H9 (cell line): ENCODE measurements around the gene FUT8. TPM values are rescaled to one million over a fixed set of nuclear protein-coding genes. Genes with fewer than 3 reads are reported as not detected.

Experiments
- DNase-seq: peaks from one replicate; pipeline ENCODE4 v3.0.0-alpha.2; 2017
- H2AFZ ChIP-seq: one replicate; pipeline ENCODE4 v1.6.1; 2013; ENCODE audit warnings: mild to moderate bottlenecking, low read length, control low read depth, moderate library complexity
- H2AK5ac ChIP-seq: 2 replicates; pipeline ENCODE4 v1.6.1; 2013; ENCODE audit warnings: low read length, control low read depth, mixed read lengths; ENCODE audit not compliant: insufficient read length
- H2BK120ac ChIP-seq: one replicate; pipeline ENCODE4 v1.6.1; 2013; ENCODE audit warnings: low read depth, mild to moderate bottlenecking, low read length, control low read depth, inconsistent platforms; ENCODE audit not compliant: poor library complexity, severe bottlenecking
- H2BK12ac ChIP-seq: 2 replicates; pipeline ENCODE4 v1.6.1; 2013; ENCODE audit warnings: low read length, control low read depth, mixed read lengths, low read depth; ENCODE audit not compliant: insufficient read length
- H2BK15ac ChIP-seq: 2 replicates; pipeline ENCODE4 v1.6.1; 2013; ENCODE audit warnings: low read depth, low read length, control low read depth
- H2BK20ac ChIP-seq: one replicate; pipeline ENCODE4 v1.6.1; 2013; ENCODE audit warnings: low read depth, mild to moderate bottlenecking, low read length, control low read depth, inconsistent platforms; ENCODE audit not compliant: poor library complexity, severe bottlenecking
- H2BK5ac ChIP-seq: 2 replicates; pipeline ENCODE4 v1.6.1; 2013; ENCODE audit warnings: low read length, control low read depth, mixed read lengths; ENCODE audit not compliant: insufficient read length
- H3K14ac ChIP-seq: 2 replicates; pipeline ENCODE4 v1.6.1; 2013; ENCODE audit warnings: low read length, control low read depth; ENCODE audit not compliant: insufficient read depth
- H3K18ac ChIP-seq: 2 replicates; pipeline ENCODE4 v1.6.1; 2013; ENCODE audit warnings: low read depth, mild to moderate bottlenecking, mixed read lengths, low read length, control low read depth; ENCODE audit not compliant: insufficient read length
- H3K23ac ChIP-seq: 2 replicates; pipeline ENCODE4 v1.6.1; 2013; ENCODE audit warnings: low read length, control low read depth, mixed read lengths, low read depth; ENCODE audit not compliant: insufficient read length
- H3K23me2 ChIP-seq: 2 replicates; pipeline ENCODE4 v1.6.1; 2013; ENCODE audit warnings: low read depth, mild to moderate bottlenecking, mixed read lengths, low read length, control low read depth; ENCODE audit not compliant: insufficient read length, poor library complexity, severe bottlenecking
- H3K27ac ChIP-seq: 2 replicates; pipeline ENCODE4 v1.5.1; 2013; ENCODE audit warnings: low read length, control low read depth, mixed read lengths, low read depth; ENCODE audit not compliant: insufficient read length
- H3K27me3 ChIP-seq: 2 replicates; pipeline ENCODE4 v1.6.1; 2013; ENCODE audit warnings: low read length, control low read depth, inconsistent platforms; ENCODE audit not compliant: insufficient read depth
- H3K4ac ChIP-seq: 2 replicates; pipeline ENCODE4 v1.6.1; 2013; ENCODE audit warnings: low read depth, mild to moderate bottlenecking, control low read depth, inconsistent platforms, low read length, moderate library complexity
- H3K4me1 ChIP-seq: 2 replicates; pipeline ENCODE4 v1.6.1; 2013; ENCODE audit warnings: low read length, control low read depth, inconsistent platforms; ENCODE audit not compliant: insufficient read depth
- H3K4me2 ChIP-seq: 2 replicates; pipeline ENCODE4 v1.6.1; 2013; ENCODE audit warnings: low read length, control low read depth, mixed read lengths; ENCODE audit not compliant: insufficient read length, insufficient read depth
- H3K56ac ChIP-seq: 2 replicates; pipeline ENCODE4 v1.6.1; 2013; ENCODE audit warnings: low read depth, mild to moderate bottlenecking, mixed read lengths, low read length, control low read depth; ENCODE audit not compliant: insufficient read length
- H3K79me1 ChIP-seq: 2 replicates; pipeline ENCODE4 v1.6.1; 2013; ENCODE audit warnings: low read depth, mild to moderate bottlenecking, moderate library complexity, low read length, control low read depth, inconsistent platforms; ENCODE audit not compliant: insufficient read depth, poor library complexity, severe bottlenecking
- H3K79me2 ChIP-seq: 2 replicates; pipeline ENCODE4 v1.6.1; 2013; ENCODE audit warnings: low read length, control low read depth, inconsistent platforms; ENCODE audit not compliant: insufficient read depth
- H3K9ac ChIP-seq: 2 replicates; pipeline ENCODE4 v1.6.1; 2013; ENCODE audit warnings: low read length, control low read depth, mixed read lengths; ENCODE audit not compliant: insufficient read length; ENCODE audit errors: extremely low read depth
- H3K9me3 ChIP-seq: one replicate; pipeline ENCODE4 v1.6.1; 2013; ENCODE audit warnings: low read depth, low read length, inconsistent platforms; ENCODE audit not compliant: control insufficient read depth
- H3T11ph ChIP-seq: one replicate; pipeline ENCODE4 v1.6.1; 2013; ENCODE audit warnings: mild to moderate bottlenecking, low read length, control low read depth, inconsistent platforms
- H4K20me1 ChIP-seq: one replicate; pipeline ENCODE4 v1.6.1; 2013; ENCODE audit not compliant: control insufficient read depth, insufficient read length, insufficient read depth
- H4K5ac ChIP-seq: 2 replicates; pipeline ENCODE4 v1.6.1; 2013; ENCODE audit warnings: low read depth, mild to moderate bottlenecking, mixed read lengths, low read length, control low read depth; ENCODE audit not compliant: insufficient read length
- H4K8ac ChIP-seq: replicated peaks from 2 replicates; pipeline ENCODE4 v1.6.1; 2013; ENCODE audit warnings: low read length, control low read depth, mixed read lengths, low read depth; ENCODE audit not compliant: insufficient read length
- H4K91ac ChIP-seq: 2 replicates; pipeline ENCODE4 v1.6.1; 2013; ENCODE audit warnings: low read depth, mild to moderate bottlenecking, moderate library complexity, mixed read lengths, low read length, control low read depth; ENCODE audit not compliant: insufficient read length
- H3K27ac Mint-ChIP-seq, 3 experiments: 2 replicates in 2 of 3; 3 replicates in 1 of 3; pipeline ENCODE4 v1.8.0; 2020 to 2021; ENCODE audit warnings: mixed read lengths in 3 of 3, mild to moderate bottlenecking in 1 of 3, moderate library complexity in 1 of 3
- H3K27me3 Mint-ChIP-seq: 2 replicates; pipeline ENCODE4 v1.8.0; 2021; ENCODE audit warnings: low read depth, mild to moderate bottlenecking, moderate library complexity, mixed read lengths
- H3K36me3 Mint-ChIP-seq, 3 experiments: 2 replicates in 2 of 3; 3 replicates in 1 of 3; pipeline ENCODE4 v1.8.0; 2020 to 2021; ENCODE audit warnings: low read depth in 3 of 3, mixed read lengths in 3 of 3; ENCODE audit not compliant: insufficient read depth in 1 of 3
- H3K4me1 Mint-ChIP-seq, 2 experiments: 2 replicates each; pipeline ENCODE4 v1.8.0; 2020; ENCODE audit warnings: mixed read lengths in 2 of 2
- H3K4me3 Mint-ChIP-seq, 2 experiments: 2 replicates in 1 of 2; 3 replicates in 1 of 2; pipeline ENCODE4 v1.8.0; 2020 to 2021; ENCODE audit warnings: mild to moderate bottlenecking in 2 of 2, mixed read lengths in 2 of 2, moderate library complexity in 1 of 2
- H3K9me3 Mint-ChIP-seq, 2 experiments: 2 replicates in 1 of 2; 3 replicates in 1 of 2; pipeline ENCODE4 v1.8.0; 2020; ENCODE audit warnings: mild to moderate bottlenecking in 2 of 2, mixed read lengths in 2 of 2, moderate library complexity in 1 of 2
- WGBS: extraction: QIAGEN DNeasy Blood & Tissue Kit; methylation state at CpG from one replicate; pipeline ENCODE4 v1.1.7; 2013; ENCODE audit warnings: missing lambda C conversion rate, low lambda C conversion rate, mixed read lengths; ENCODE audit not compliant: insufficient read length; ENCODE audit errors: extremely low coverage; 5-methylcytosine and 5-hydroxymethylcytosine counted together
- total RNA-seq: library from RNA; stranded (reverse); gene quantifications from 2 replicates; pipeline ENCODE4 v1.2.1, GENCODE V29; 2021
- TF ChIP-seq, protein P1 (sequence below): fragments of 200-600 bp; sonication (generic); conservative IDR thresholded peaks from 3 replicates; pipeline ENCODE4 v1.8.0; 2021; ENCODE audit warnings: antibody characterized with exemption, mild to moderate bottlenecking

FUT8 gene
- total RNA-seq, 1 experiment from 2014 or later, result 44.3 TPM

DNA sequence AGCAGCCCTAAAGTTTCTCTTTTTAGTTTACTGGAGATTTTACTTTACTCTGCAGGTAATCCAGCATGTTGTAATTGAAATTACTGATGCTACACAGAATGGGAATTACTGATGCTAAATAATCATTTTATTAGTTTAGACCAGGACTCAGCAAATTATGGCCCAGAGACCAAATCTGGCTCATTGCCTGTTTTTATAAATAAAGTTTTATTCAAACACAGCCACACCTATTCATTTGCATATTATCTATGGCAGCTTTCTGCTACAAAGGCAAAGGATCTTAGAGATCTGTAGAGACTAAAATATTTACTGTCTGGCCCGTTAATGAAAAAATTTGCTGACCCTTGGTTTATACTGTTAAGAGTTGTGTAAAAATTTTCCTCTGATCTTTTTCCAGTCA lies 216.1 kb downstream of the FUT8 start:
- no peak overlapping the region for H4K8ac ChIP-seq
- H3K23me2 ChIP-seq, result no peaks in the 10 kb centered on the region
- H3K23ac ChIP-seq, result no peak overlapping the region
- no peaks in the 10 kb centered on the region for H3K79me1 ChIP-seq
- H2BK12ac ChIP-seq, result no peak overlapping the region
- H2BK5ac ChIP-seq, result no peak overlapping the region
- H3K27ac Mint-ChIP-seq, result no peak overlapping the region
- H4K20me1 ChIP-seq, result no peaks in the 10 kb centered on the region
- H3K4me1 ChIP-seq, result no peaks in the 10 kb centered on the region
- no peak overlapping the region for H3K4ac ChIP-seq
- no peak overlapping the region for H3K4me2 ChIP-seq
- no peak overlapping the region for H4K5ac ChIP-seq
- H3K27me3 Mint-ChIP-seq, result no peaks in the 10 kb centered on the region
- no peaks in the 10 kb centered on the region for H3K4me1 Mint-ChIP-seq
- no peak for DNase-seq
- no peak overlapping the region for H2BK120ac ChIP-seq
- TF ChIP-seq, protein P1, sequence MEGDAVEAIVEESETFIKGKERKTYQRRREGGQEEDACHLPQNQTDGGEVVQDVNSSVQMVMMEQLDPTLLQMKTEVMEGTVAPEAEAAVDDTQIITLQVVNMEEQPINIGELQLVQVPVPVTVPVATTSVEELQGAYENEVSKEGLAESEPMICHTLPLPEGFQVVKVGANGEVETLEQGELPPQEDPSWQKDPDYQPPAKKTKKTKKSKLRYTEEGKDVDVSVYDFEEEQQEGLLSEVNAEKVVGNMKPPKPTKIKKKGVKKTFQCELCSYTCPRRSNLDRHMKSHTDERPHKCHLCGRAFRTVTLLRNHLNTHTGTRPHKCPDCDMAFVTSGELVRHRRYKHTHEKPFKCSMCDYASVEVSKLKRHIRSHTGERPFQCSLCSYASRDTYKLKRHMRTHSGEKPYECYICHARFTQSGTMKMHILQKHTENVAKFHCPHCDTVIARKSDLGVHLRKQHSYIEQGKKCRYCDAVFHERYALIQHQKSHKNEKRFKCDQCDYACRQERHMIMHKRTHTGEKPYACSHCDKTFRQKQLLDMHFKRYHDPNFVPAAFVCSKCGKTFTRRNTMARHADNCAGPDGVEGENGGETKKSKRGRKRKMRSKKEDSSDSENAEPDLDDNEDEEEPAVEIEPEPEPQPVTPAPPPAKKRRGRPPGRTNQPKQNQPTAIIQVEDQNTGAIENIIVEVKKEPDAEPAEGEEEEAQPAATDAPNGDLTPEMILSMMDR, result no peak
- no peak overlapping the region for H3K27ac ChIP-seq
- H2BK20ac ChIP-seq, result no peak overlapping the region
- no peaks in the 10 kb centered on the region for H3K27me3 ChIP-seq
- no peak overlapping the region for H2AFZ ChIP-seq
- no CpG with 5 or more reads among the region's 1 CpG for WGBS
- peaks cover 10 to 15% (median 11%) of the 10 kb centered on the region in 3 experiments; a peak in 6 of 7 replicates for H3K36me3 Mint-ChIP-seq
- H3K56ac ChIP-seq, result no peak overlapping the region
- H3K18ac ChIP-seq, result no peak overlapping the region
- no peak overlapping the region for H2AK5ac ChIP-seq
- H2BK15ac ChIP-seq, result no peak overlapping the region
- no peak overlapping the region for H3T11ph ChIP-seq
- no peak overlapping the region for H4K91ac ChIP-seq
- no peaks in the 10 kb centered on the region for H3K79me2 ChIP-seq
- H3K9me3 Mint-ChIP-seq, result peaks cover 0 to 7% of the 10 kb centered on the region in 2 experiments; a peak in 2 of 5 replicates
- H3K14ac ChIP-seq, result no peak overlapping the region
- no peaks in the 10 kb centered on the region for H3K9me3 ChIP-seq
- H3K9ac ChIP-seq, result no peak overlapping the region
- no peak overlapping the region for H3K4me3 Mint-ChIP-seq
